Spleen (tissue), 7 donors: ENCODE results near the gene TOGARAM1.

Experiments used
- POLR2A ChIP-seq, 3 donors: fragments of 450-650 bp; IDR thresholded peaks; one replicate each; pipeline ENCODE4 v1.5.1; 2017; ENCODE audit warnings: antibody characterized with exemption in 3 of 3, mild to moderate bottlenecking in 1 of 3
- POLR2AphosphoS5 ChIP-seq, 3 donors: sonication (generic); formaldehyde crosslinking; IDR thresholded peaks; one replicate each; pipeline ENCODE4 v1.5.1; 2017; ENCODE audit warnings: antibody characterized with exemption in 3 of 3
- TF ChIP-seq, protein P1 (sequence below), 11 experiments: fragments of 200-600 bp in 7 of 11; fragments of 450-650 bp in 4 of 11; sonication (generic) in 4 of 11; IDR thresholded peaks in 8 of 11; conservative IDR thresholded peaks in 3 of 11; 1 replicate in 7 of 11; 2 replicates in 4 of 11; pipeline versions ENCODE4 v1.4.0 to v1.8.0; 2016 to 2021; ENCODE audit warnings: antibody characterized with exemption in 11 of 11, inconsistent platforms in 4 of 11, mild to moderate bottlenecking in 1 of 11
- donor health status: DM: no; HTN: no; CAD: no; lungs with moderate emphysema.
- donor health status: DM: no; HTN: no; CAD: no.
- donor health status: DM: no; HTN: no; CAD: no.

DNA sequence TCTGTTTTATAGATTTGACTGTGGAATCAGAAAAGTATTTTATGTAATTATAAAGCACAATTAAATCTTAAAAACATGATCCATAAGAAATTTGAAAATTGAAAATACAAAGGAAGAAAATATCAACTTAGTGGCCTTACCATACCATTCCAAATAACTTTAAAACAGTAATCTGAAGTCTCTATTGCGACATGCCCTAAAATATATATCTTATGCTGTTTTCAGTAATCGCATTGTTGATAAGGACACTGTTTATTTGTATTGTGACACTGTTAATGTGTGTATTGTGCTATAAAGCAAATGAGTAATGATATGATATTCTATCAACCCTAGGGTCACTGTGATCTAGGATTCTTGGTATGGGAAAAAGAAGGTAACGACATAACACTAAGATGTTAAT, 7.2 kb upstream of the TOGARAM1 start:
- TF ChIP-seq, protein P1, sequence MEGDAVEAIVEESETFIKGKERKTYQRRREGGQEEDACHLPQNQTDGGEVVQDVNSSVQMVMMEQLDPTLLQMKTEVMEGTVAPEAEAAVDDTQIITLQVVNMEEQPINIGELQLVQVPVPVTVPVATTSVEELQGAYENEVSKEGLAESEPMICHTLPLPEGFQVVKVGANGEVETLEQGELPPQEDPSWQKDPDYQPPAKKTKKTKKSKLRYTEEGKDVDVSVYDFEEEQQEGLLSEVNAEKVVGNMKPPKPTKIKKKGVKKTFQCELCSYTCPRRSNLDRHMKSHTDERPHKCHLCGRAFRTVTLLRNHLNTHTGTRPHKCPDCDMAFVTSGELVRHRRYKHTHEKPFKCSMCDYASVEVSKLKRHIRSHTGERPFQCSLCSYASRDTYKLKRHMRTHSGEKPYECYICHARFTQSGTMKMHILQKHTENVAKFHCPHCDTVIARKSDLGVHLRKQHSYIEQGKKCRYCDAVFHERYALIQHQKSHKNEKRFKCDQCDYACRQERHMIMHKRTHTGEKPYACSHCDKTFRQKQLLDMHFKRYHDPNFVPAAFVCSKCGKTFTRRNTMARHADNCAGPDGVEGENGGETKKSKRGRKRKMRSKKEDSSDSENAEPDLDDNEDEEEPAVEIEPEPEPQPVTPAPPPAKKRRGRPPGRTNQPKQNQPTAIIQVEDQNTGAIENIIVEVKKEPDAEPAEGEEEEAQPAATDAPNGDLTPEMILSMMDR (IDR thresholded peaks at IDR 0.05 in 8 of 11, conservative IDR thresholded peaks at IDR 0.05 in 3 of 11) = no peak
- TF ChIP-seq POLR2A (IDR thresholded peaks at IDR 0.05) (no peak), POLR2AphosphoS5 (IDR thresholded peaks at IDR 0.05) (no peak)
